HL-60/S4 (cell line): ENCODE results near the gene EXOC4.

Source experiments
- in situ Hi-C: fragments of 300-500 bp; cut with MboI; formaldehyde crosslinking; loops from 2 replicates; pipeline ENCODE4 v1.14.3; 2022; ENCODE audit warnings: low sequenced_read_pairs

EXOC4 gene

DNA sequence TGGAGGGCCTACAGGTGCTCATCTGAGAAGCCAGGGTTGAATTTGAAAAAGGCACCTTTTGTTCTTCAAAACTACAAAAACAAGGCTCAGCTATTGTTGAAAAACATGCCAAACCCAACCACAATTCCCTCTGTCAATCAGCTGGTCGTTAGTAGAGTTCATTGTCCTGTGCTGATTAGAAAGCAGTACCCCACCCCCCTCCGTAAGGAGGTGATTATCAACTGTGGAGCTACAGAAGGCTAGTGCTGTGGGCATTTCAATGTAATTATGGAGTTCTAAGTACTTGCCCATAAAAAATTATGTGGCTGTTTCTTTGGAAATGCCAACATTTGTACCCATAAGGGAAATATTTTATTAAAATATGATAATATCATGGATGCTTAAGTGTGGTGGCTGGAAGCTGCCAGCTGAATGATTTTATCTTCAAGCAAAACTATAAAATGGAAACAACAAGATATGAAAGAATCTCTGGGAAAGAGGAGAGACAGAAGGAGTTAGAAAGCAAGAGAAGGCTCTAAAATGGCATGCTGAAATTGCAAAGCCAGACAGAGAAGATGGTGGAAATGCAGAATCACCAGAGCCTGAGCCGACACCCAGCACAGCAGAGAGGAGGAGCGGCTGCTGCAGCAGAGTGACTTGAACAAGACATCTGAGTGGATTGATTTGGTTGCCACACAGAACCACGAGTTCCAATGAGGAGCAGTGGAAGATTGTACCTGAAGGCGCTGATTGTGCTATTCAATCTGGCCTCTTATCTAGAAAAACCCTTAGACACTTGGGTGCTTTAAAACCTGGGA is 694.8 kb downstream of the EXOC4 start:
- in situ Hi-C loops = no loop called here

DNA sequence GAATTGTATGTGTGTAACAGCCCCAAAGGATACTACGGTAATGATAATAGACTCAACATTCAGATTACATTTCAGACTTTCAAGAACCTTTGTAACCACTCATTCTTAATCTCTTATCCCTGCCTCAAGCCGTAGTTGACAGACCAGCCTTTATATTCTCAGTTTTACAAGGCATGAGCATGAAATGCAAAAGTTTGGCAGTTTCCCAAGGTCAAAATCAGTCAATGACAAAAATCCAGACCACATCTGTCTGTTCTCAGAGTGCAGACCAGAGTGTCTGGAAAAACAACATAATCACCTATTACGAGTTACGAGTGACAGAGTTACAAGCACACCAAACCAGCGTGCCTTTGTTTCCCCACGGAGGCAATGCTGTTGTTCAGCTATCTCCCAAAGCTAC is 695.7 kb downstream of the EXOC4 start:
- in situ Hi-C loops = no loop called here

DNA sequence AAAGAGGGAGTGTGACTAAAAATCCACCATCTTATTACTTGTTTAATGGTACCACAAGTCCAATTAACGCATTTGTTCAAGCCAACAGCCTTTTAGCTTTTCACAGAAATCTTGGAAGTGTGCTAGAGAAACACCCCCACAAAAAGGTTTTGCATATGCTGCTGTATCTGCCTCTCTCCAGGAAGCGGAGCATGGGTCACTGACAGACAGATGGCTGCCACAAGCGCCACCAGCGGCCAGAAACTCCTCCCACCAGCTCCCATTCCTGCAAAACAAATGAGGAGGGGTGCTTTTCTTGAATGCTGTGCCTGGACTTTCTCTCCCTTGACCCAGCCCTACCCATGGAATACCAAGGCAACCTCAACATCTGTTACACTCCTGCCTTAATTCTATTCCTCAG is 698.0 kb downstream of the EXOC4 start:
- in situ Hi-C loops = no loop called here

DNA sequence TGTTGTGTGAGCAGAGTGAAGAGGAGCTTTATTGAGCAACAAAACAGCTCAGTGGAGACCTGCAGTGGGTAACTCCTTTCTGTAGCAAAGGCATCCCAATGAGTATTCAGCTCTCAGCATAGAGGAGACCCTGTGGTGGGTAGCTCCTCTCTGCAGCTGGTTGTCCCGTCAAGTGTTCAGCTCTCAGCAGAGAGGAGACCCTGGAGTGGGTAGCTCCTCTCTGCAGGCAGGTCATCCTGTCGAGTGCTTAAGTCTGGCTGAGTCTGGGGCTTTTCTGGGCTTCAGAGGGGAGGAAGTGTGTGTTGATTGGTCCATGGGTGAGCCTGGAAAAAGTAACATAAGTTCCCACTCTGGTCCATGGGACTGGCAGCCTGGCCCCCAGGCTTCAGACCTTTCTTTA is 702.3 kb downstream of the EXOC4 start:
- in situ Hi-C loops = no loop called here

DNA sequence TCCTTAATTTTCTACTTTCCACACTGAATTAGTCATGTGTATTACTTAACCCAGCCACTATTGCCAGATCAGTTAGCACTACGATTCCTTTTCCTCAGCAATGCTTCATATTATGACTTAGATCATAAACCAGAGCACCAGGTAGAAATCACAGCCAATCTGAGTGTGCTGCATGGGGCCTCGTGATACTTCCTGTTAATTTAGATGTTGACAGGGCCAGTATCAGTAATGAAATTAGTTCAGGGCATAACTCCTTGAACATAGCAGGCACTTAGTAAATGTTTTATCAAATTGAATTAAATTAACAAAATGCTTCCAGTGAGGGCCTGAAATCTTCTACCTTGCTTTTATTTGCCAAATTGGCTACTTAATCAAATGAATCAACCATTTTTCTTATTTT is 705.0 kb downstream of the EXOC4 start:
- in situ Hi-C loops = no loop called here

- in situ Hi-C loops = no loop called here
These were observed 705.9 kb downstream of the EXOC4 start for GRCh38 chr7:133958822-133959221.

DNA sequence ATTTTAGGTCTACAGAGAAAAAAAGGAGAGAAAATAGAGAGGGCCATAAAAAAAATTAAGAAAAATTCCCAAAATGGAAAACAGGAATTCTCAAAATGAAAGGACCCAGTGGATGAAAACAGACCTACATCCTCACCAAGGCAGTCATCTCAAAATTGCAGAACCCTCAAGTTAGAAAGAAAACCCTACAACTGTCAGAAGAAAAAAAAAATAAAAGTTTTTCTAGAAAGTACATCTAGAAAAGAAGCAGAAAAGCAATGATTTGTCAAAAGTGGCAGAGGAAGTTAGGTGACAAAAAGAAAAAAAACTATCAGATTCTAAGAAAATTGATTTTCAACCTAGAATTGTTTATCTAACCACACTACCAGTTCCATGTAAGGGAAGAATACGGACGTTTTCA is 706.6 kb downstream of the EXOC4 start:
- in situ Hi-C loops = no loop called here

GRCh38 chr7:133961724-133962123 is 708.8 kb downstream of the EXOC4 start:
- in situ Hi-C loops = no loop called here

DNA sequence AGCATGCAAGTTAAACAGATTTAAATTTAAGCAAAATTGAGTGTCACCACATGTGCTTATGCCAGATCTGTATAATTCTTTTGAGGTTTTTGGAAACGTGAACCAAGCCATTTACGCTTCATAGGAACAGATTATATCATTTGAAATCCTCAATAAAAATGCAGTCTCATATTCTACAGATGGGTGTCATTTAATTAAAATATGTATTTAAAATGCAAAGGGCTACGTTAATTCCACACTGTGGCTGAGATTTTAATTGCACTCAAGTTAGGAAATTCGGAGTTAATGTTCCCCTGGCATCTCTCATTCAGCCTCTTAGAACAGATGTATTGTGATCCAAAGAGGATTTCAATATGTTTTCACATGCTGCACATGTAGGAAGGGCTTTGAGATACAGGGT is 709.8 kb downstream of the EXOC4 start:
- in situ Hi-C loops = no loop called here

DNA sequence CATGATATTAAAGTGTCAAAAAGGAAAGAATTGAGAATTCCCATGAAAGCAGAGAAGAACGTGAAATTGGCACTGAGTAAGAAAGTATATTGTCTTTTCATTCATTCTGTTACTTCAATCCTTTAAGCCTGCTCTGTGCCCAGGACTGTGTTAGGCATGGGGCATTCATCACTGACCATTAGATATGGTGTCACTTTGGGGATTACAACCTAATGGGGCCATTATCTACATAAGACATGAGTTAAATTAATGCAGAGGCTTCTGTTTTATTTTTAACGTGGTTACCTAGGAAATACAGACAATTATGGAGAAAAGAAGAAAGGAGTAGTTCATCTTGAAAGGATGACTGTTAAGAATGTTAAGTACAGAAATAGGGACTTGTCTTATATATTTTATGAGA is 710.8 kb downstream of the EXOC4 start:
- in situ Hi-C loops = no loop called here

- in situ Hi-C loops = no loop called here
These were observed 718.7 kb downstream of the EXOC4 start for GRCh38 chr7:133971625-133972024.

GRCh38 chr7:133973710-133974109 is 720.8 kb downstream of the EXOC4 start:
- in situ Hi-C loops = no loop called here

DNA sequence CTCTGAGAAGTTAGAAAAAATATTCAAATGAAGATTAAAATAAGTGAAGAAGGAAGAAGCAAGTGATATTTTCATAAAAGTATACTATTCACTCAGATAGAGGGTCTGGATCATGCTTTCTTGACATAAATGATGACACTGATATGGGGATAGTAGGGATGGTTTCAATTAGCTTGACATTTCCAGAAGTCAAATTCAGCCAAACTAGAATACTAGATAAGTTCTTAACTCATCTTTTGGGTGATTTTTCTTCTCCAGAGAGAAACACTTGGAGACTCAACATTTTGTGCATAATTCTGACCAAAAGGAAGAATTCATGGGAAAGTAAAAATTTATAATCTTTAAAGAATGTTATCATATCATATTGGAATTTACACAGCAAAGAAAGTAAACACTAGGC is 722.3 kb downstream of the EXOC4 start:
- in situ Hi-C loops = no loop called here

DNA sequence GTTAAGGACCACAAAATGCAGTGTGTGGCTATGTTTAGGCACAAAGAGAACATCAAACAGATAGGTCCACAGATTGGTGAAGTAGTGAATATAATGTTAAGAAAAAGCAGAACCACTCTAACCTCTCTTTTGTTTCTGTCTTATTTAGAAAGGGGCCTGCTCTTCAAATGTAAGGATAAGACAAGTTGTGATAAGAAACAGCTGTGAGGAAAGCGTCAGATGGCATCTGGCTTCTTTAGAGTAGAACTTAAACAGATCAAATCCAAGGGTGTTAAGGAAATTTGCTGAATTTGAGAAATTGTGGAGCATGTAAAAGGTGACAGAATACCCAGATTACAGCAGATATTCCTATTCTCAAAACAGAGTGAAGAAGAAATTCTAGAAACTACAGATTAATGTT is 723.3 kb downstream of the EXOC4 start:
- in situ Hi-C loops = no loop called here

- in situ Hi-C loops = no loop called here
These were observed 724.8 kb downstream of the EXOC4 start for GRCh38 chr7:133977409-133978274.

- in situ Hi-C loops = no loop called here
These were observed 725.8 kb downstream of the EXOC4 start for GRCh38 chr7:133978502-133979295.

- in situ Hi-C loops = no loop called here
These were observed 727.9 kb downstream of the EXOC4 start for GRCh38 chr7:133980804-133981203.

- in situ Hi-C loops = no loop called here
These were observed 731.0 kb downstream of the EXOC4 start for GRCh38 chr7:133983685-133984419.

GRCh38 chr7:133985300-133985699 is 732.4 kb downstream of the EXOC4 start:
- in situ Hi-C loops = no loop called here

GRCh38 chr7:133987582-133987981 is 734.7 kb downstream of the EXOC4 start:
- in situ Hi-C loops = no loop called here

DNA sequence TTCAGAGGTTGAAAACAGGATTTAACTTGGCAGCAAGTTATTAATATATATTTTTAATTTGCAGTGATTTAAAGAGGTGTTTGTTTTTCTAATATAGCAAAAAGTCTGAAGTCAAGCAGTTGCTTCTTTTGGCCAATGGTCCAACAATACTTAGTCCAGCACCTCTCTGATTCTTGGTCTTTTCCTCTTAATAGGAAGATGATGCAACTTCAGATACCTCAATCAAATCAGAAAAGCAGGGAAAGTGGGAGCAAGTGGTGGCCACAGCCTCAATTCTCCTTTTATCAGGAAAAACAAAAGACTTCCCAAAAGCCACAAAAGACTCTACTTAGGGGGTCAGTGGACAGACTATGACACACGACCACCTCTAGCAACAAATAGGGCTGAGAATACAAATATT is 740.7 kb downstream of the EXOC4 start:
- in situ Hi-C loops = no loop called here
